ENCODE data around the gene KRT13. TPM values are rescaled to one million over a fixed set of nuclear protein-coding genes. Genes with fewer than 3 reads are reported as not detected.

KRT13 gene
- total RNA-seq, 1 experiment from 2014 or later: 1.4 TPM

GRCh38 chr17:41516830-41517283, 11.4 kb upstream of the KRT13 start:
- CTCF ChIA-PET: no interaction called here
- DNase-seq (no peak), ATAC-seq (no peak)
- Histone ChIP-seq H3K9me3 (ENCODE audit: low read length) (no peaks in the 10 kb centered on the region), H3K79me2 (ENCODE audit: low read length) (no peaks in the 10 kb centered on the region), H2AFZ (ENCODE audit: low read length) (no peak overlapping the region), H3K36me3 (ENCODE audit: low read depth, low read length) (peaks cover 8% of the 10 kb centered on the region; the same call in 1 of the 2 replicates), H3K4me3 (ENCODE audit: low read length) (no peak overlapping the region), H3K9ac (ENCODE audit: low read length) (no peak overlapping the region), H4K20me1 (ENCODE audit: low read length) (no peaks in the 10 kb centered on the region), H3K4me2 (ENCODE audit: low read length) (peak overlapping the region; percentile 47; the same call in 1 of the 2 replicates), H3K27me3 (ENCODE audit: low read length) (no peaks in the 10 kb centered on the region), H3K9me2 (replicated peaks; ENCODE audit: low read length) (no peaks in the 10 kb centered on the region), H3K4me1 (ENCODE audit: insufficient read depth, low read length) (peaks cover 43% of the 10 kb centered on the region), H3K27ac (ENCODE audit: low read length) (no peak overlapping the region), H3F3A (ENCODE audit: low read length, unreplicated experiment) (no peaks in the 10 kb centered on the region)
- intact Hi-C loops (cut with micrococcal nuclease): loop anchor here (10.0 kb wide), 1 partner anchor 712 kb away; no protein-coding TSS in a partner anchor
- TF ChIP-seq EZH2phosphoT487 (IDR thresholded peaks at IDR 0.05; ENCODE audit: borderline replicate concordance, low read length) (no peak), CTCF (conservative IDR thresholded peaks at IDR 0.05; ENCODE audit: low read depth, low read length) (no peak), EZH2 (IDR thresholded peaks at IDR 0.05; ENCODE audit: low read length, unreplicated experiment) (no peak)
- BruUV-seq (replicated peaks): no TSS peak
- POLR2A ChIA-PET (ENCODE audit: unreplicated experiment): no interaction called here

GRCh38 chr17:41516147-41516829, 10.9 kb upstream of the KRT13 start:
- ATAC-seq (no peak), DNase-seq (no peak)
- Histone ChIP-seq H3K9me2 (replicated peaks; ENCODE audit: low read length) (no peaks in the 10 kb centered on the region), H4K20me1 (ENCODE audit: low read length) (no peaks in the 10 kb centered on the region), H3K9me3 (ENCODE audit: low read length) (no peaks in the 10 kb centered on the region), H3K4me2 (ENCODE audit: low read length) (no peak overlapping the region), H3K9ac (ENCODE audit: low read length) (no peak overlapping the region), H3K4me3 (ENCODE audit: low read length) (no peak overlapping the region), H3F3A (ENCODE audit: low read length, unreplicated experiment) (no peaks in the 10 kb centered on the region), H3K79me2 (ENCODE audit: low read length) (no peaks in the 10 kb centered on the region), H3K27ac (ENCODE audit: low read length) (no peak overlapping the region), H2AFZ (ENCODE audit: low read length) (no peak overlapping the region), H3K36me3 (ENCODE audit: low read depth, low read length) (peaks cover 8% of the 10 kb centered on the region; the same call in 1 of the 2 replicates), H3K4me1 (ENCODE audit: insufficient read depth, low read length) (peaks cover 41% of the 10 kb centered on the region), H3K27me3 (ENCODE audit: low read length) (no peaks in the 10 kb centered on the region)
- ChIA-PET CTCF (no interaction called here), POLR2A (ENCODE audit: unreplicated experiment) (no interaction called here)
- intact Hi-C loops (cut with micrococcal nuclease): loop anchor here (10.0 kb wide), 1 partner anchor 711 kb away; no protein-coding TSS in a partner anchor
- TF ChIP-seq CTCF (conservative IDR thresholded peaks at IDR 0.05; ENCODE audit: low read depth, low read length) (no peak), EZH2 (IDR thresholded peaks at IDR 0.05; ENCODE audit: low read length, unreplicated experiment) (no peak), EZH2phosphoT487 (IDR thresholded peaks at IDR 0.05; ENCODE audit: borderline replicate concordance, low read length) (no peak)
- BruUV-seq (replicated peaks): no TSS peak

- intact Hi-C loops (cut with micrococcal nuclease): loop anchor here (10.0 kb wide), 1 partner anchor 708 kb away; no protein-coding TSS in a partner anchor
- Histone ChIP-seq H3K9me2 (replicated peaks; ENCODE audit: low read length) (no peaks in the 10 kb centered on the region), H3K4me1 (ENCODE audit: insufficient read depth, low read length) (peaks cover 21% of the 10 kb centered on the region), H3K4me3 (ENCODE audit: low read length) (no peak overlapping the region), H3K9ac (ENCODE audit: low read length) (no peak overlapping the region), H3K27me3 (ENCODE audit: low read length) (no peaks in the 10 kb centered on the region), H2AFZ (ENCODE audit: low read length) (no peak overlapping the region), H3K9me3 (ENCODE audit: low read length) (no peaks in the 10 kb centered on the region), H3K4me2 (ENCODE audit: low read length) (no peak overlapping the region), H4K20me1 (ENCODE audit: low read length) (no peaks in the 10 kb centered on the region), H3F3A (ENCODE audit: low read length, unreplicated experiment) (no peaks in the 10 kb centered on the region), H3K79me2 (ENCODE audit: low read length) (no peaks in the 10 kb centered on the region), H3K36me3 (ENCODE audit: low read depth, low read length) (peaks cover 8% of the 10 kb centered on the region; the same call in 1 of the 2 replicates), H3K27ac (ENCODE audit: low read length) (no peak overlapping the region)
- DNase-seq (no peak), ATAC-seq (no peak)
- TF ChIP-seq EZH2phosphoT487 (IDR thresholded peaks at IDR 0.05; ENCODE audit: borderline replicate concordance, low read length) (no peak), EZH2 (IDR thresholded peaks at IDR 0.05; ENCODE audit: low read length, unreplicated experiment) (no peak), CTCF (conservative IDR thresholded peaks at IDR 0.05; ENCODE audit: low read depth, low read length) (no peak)
- no TSS peak for BruUV-seq (replicated peaks)
- ChIA-PET POLR2A (ENCODE audit: unreplicated experiment) (no interaction called here), CTCF (interaction anchor here (0.7 kb wide), 1 partner anchor 95 kb away, joined by 4 read pairs; no protein-coding TSS in a partner anchor)
Measured at GRCh38 chr17:41513168-41513547, 7.7 kb upstream of the KRT13 start.

Data from PC-3 (cell line).